Neural progenitor cell (in vitro differentiated cells): ENCODE results near the gene UBIAD1. TPM values are rescaled to one million over a fixed set of nuclear protein-coding genes. Genes with fewer than 3 reads are reported as not detected.
A peak's percentile ranks its signal among the peaks of the same experiment; 100 is the strongest.

ENCODE experiments used
- DNase-seq: peaks from one replicate; pipeline ENCODE4 v3.0.0-alpha.2; 2016; ENCODE audit warnings: low spot score
- H2AFZ ChIP-seq: fragments of 200-600 bp; sonication (generic); replicated peaks from 2 replicates; pipeline ENCODE4 v1.6.1; 2016; ENCODE audit warnings: antibody characterized with exemption
- H3F3A ChIP-seq: fragments of 200-600 bp; sonication (generic); 2 replicates; pipeline ENCODE4 v1.6.1; 2016; ENCODE audit warnings: antibody characterized with exemption, low read depth
- H3K27ac ChIP-seq: fragments of 200-600 bp; sonication (generic); 2 replicates; pipeline ENCODE4 v1.5.1; 2016; ENCODE audit warnings: mild to moderate bottlenecking
- H3K27me3 ChIP-seq: fragments of 200-600 bp; sonication (generic); 2 replicates; pipeline ENCODE4 v1.6.1; 2016; ENCODE audit warnings: mild to moderate bottlenecking, moderate library complexity
- H3K36me3 ChIP-seq: fragments of 200-600 bp; sonication (generic); 2 replicates; pipeline ENCODE4 v1.5.1; 2016
- H3K4me1 ChIP-seq: fragments of 200-600 bp; sonication (generic); 2 replicates; pipeline ENCODE4 v1.6.1; 2016; ENCODE audit warnings: mixed run types
- H3K4me2 ChIP-seq: fragments of 200-600 bp; sonication (generic); 2 replicates; pipeline ENCODE4 v1.6.1; 2016
- H3K4me3 ChIP-seq: fragments of 200-600 bp; sonication (generic); 2 replicates; pipeline ENCODE4 v1.5.1; 2016
- H3K79me2 ChIP-seq: fragments of 200-600 bp; sonication (generic); 2 replicates; pipeline ENCODE4 v1.6.1; 2016; ENCODE audit warnings: low read depth
- H3K9ac ChIP-seq: fragments of 200-600 bp; sonication (generic); 2 replicates; pipeline ENCODE4 v1.6.1; 2016
- H3K9me3 ChIP-seq: fragments of 200-600 bp; sonication (generic); 2 replicates; pipeline ENCODE4 v1.5.1; 2016; ENCODE audit warnings: low read depth
- H4K20me1 ChIP-seq: fragments of 200-600 bp; sonication (generic); 2 replicates; pipeline ENCODE4 v1.6.1; 2016; ENCODE audit warnings: low read depth
- H3K27ac Mint-ChIP-seq: 3 replicates; pipeline ENCODE4 v1.8.0; 2021; ENCODE audit warnings: mixed read lengths
- H3K27me3 Mint-ChIP-seq: 2 replicates; pipeline ENCODE4 v1.8.0; 2022; ENCODE audit warnings: low read depth, mild to moderate bottlenecking, inconsistent platforms, moderate library complexity, mixed read lengths; ENCODE audit not compliant: insufficient read depth
- H3K36me3 Mint-ChIP-seq: 3 replicates; pipeline ENCODE4 v1.8.0; 2021; ENCODE audit warnings: mixed read lengths
- H3K4me1 Mint-ChIP-seq: 3 replicates; pipeline ENCODE4 v1.8.0; 2021; ENCODE audit warnings: mixed read lengths
- H3K4me3 Mint-ChIP-seq: 3 replicates; pipeline ENCODE4 v1.8.0; 2021; ENCODE audit warnings: mild to moderate bottlenecking, moderate library complexity, mixed read lengths
- H3K9me3 Mint-ChIP-seq: 3 replicates; pipeline ENCODE4 v1.8.0; 2020; ENCODE audit warnings: mixed read lengths
- EZH2 ChIP-seq: fragments of 200-600 bp; sonication (generic); IDR thresholded peaks from 2 replicates; pipeline ENCODE4 v1.6.1; 2017; ENCODE audit warnings: antibody characterized with exemption, mild to moderate bottlenecking, moderate library complexity
- EZH2phosphoT487 ChIP-seq: fragments of 200-600 bp; sonication (generic); IDR thresholded peaks from 2 replicates; pipeline ENCODE4 v1.6.1; 2017; ENCODE audit warnings: antibody characterized with exemption
- total RNA-seq: library from RNA; depleted of rRNA; stranded (reverse); fragments of >200 nt; gene quantifications from 2 replicates; pipeline ENCODE4 v1.2.3, GENCODE V29; 2015; ENCODE audit warnings: low replicate concordance
- TF ChIP-seq, protein P1 (sequence below): fragments of 200-600 bp; sonication (generic); IDR thresholded peaks from 2 replicates; pipeline ENCODE4 v1.5.1; 2017; ENCODE audit warnings: antibody characterized with exemption, mild to moderate bottlenecking

The UBIAD1 gene
- total RNA-seq, 1 donor from 2014 or later, result 11.0 TPM

DNA sequence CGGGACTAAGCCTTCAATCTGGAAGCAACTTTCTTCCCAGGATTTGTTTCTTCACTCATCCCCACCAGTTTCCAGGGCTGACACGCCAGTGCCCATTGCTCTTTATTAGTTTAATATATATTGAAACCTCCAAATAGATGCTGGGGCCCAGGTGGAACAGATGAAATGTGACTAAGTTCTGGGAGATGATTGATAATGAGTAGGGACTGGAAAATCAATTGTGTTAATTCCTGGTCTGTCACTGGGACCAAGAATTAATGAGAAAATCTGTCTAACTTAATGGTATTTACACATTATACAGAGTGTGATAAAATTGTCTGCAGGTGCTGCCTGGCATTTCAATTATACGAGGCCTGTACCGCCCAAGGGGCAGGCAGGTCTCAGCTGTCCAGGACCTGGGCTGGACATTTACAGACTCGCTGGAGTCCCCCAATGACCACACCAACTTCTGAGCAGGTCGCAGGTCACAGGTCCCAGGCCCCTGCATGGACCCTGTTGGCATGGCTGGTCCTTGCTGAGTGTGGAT lies 35.8 kb downstream of the UBIAD1 start:
- Histone ChIP-seq H3K9me3 (no peaks in the 10 kb centered on the region), H3K4me1 (peaks cover 15% of the 10 kb centered on the region), H3K36me3 (no peaks in the 10 kb centered on the region), H3K4me3 (no peak overlapping the region), H2AFZ (no peak overlapping the region), H4K20me1 (no peaks in the 10 kb centered on the region), H3K9ac (no peak overlapping the region), H3K4me2 (no peak overlapping the region), H3F3A (peaks cover 10% of the 10 kb centered on the region), H3K27ac (no peak overlapping the region), H3K79me2 (no peaks in the 10 kb centered on the region), H3K27me3 (no peaks in the 10 kb centered on the region)
- no peaks in the 10 kb centered on the region for H3K9me3 Mint-ChIP-seq
- H3K4me3 Mint-ChIP-seq, result no peak overlapping the region
- peaks cover 8% of the 10 kb centered on the region for H3K27me3 Mint-ChIP-seq
- peaks cover 35% of the 10 kb centered on the region for H3K4me1 Mint-ChIP-seq
- H3K36me3 Mint-ChIP-seq, result peaks cover 4% of the 10 kb centered on the region
- TF ChIP-seq EZH2 (no peak), EZH2phosphoT487 (no peak)
- TF ChIP-seq, protein P1, sequence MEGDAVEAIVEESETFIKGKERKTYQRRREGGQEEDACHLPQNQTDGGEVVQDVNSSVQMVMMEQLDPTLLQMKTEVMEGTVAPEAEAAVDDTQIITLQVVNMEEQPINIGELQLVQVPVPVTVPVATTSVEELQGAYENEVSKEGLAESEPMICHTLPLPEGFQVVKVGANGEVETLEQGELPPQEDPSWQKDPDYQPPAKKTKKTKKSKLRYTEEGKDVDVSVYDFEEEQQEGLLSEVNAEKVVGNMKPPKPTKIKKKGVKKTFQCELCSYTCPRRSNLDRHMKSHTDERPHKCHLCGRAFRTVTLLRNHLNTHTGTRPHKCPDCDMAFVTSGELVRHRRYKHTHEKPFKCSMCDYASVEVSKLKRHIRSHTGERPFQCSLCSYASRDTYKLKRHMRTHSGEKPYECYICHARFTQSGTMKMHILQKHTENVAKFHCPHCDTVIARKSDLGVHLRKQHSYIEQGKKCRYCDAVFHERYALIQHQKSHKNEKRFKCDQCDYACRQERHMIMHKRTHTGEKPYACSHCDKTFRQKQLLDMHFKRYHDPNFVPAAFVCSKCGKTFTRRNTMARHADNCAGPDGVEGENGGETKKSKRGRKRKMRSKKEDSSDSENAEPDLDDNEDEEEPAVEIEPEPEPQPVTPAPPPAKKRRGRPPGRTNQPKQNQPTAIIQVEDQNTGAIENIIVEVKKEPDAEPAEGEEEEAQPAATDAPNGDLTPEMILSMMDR, result no peak
- DNase-seq, result no peak
- H3K27ac Mint-ChIP-seq, result no peak overlapping the region

DNA sequence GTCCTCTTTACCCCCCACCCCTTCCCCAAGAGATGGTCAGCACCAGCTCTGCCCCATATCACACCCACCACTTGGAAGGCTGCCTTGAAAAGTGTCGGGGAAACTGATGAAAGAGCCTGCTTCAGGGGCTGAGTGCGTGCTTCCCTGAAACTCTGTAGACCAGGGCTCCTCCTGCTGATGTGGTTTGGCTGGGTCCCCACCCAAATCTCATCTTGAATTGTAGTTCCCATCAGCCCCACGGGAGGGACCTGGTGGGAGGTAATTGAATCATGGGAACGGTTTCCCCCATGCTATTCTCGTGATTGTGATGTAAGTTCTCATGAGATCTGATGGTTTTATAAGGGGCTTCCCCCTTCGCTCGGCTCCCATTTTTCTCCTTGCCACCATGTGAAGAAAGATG lies 36.4 kb downstream of the UBIAD1 start:
- Mint-ChIP-seq H3K9me3 (no peaks in the 10 kb centered on the region), H3K4me3 (no peak overlapping the region), H3K27ac (no peak overlapping the region), H3K36me3 (peaks cover 4% of the 10 kb centered on the region), H3K27me3 (peaks cover 10% of the 10 kb centered on the region), H3K4me1 (peaks cover 35% of the 10 kb centered on the region)
- H3F3A ChIP-seq, result peaks cover 10% of the 10 kb centered on the region
- no peaks in the 10 kb centered on the region for H3K36me3 ChIP-seq
- TF ChIP-seq EZH2phosphoT487 (no peak), EZH2 (no peak)
- TF ChIP-seq, protein P1, result no peak
- peaks cover 15% of the 10 kb centered on the region for H3K4me1 ChIP-seq
- DNase-seq, result no peak
- no peak overlapping the region for H3K4me2 ChIP-seq
- no peaks in the 10 kb centered on the region for H4K20me1 ChIP-seq
- no peaks in the 10 kb centered on the region for H3K79me2 ChIP-seq
- no peak overlapping the region for H3K27ac ChIP-seq
- H3K9me3 ChIP-seq, result no peaks in the 10 kb centered on the region
- H2AFZ ChIP-seq, result no peak overlapping the region
- H3K9ac ChIP-seq, result no peak overlapping the region
- no peaks in the 10 kb centered on the region for H3K27me3 ChIP-seq
- no peak overlapping the region for H3K4me3 ChIP-seq

DNA sequence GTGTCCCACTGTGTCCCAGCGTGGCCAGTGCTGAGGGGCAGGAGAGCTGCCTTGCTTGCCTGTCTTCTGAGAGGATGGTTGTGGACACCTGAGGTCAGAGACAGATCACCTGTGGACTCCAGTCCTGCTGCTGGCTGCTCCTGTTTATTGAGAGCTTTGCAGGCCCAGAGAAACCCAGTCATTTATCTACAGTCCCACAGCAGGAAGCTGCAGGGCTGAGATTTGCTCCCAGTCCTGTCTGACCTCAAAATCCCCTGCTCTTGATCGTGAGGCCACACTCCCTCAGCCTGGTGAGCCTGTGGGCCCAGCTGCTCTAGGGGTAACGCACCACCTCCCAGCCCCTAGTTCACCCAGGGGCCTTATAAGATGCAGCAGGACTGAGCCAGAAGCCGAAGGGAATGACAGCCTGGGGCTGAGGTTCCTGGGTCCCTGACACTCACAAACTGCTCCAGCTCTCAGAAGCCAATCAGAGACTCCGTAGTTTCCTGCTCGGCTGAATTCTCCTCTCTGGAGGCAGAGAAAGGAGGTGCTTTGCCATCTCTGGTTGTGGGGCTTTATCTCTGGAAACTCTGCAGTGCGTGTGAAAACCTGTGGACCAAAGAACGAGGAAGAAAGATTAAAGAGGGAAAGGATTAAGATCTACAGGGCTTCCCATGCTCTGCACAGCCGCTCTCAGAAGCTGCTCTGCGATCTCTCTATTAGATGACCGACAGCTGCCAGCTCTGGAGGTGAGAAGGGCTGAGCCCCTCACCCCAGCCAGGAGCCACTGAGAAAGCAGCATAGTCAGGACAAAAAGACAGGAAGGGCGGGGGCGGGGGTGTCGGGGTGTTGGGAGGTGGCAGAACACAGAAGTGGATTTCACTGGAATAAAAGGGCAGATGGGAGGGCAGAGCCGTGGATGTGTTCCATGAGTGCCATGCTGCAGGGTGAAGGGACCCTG lies 39.1 kb downstream of the UBIAD1 start:
- DNase-seq, result no peak
- Histone ChIP-seq H3K4me3 (no peak overlapping the region), H3K79me2 (no peaks in the 10 kb centered on the region), H3K27ac (no peak overlapping the region), H3K4me2 (peak overlapping the region; percentile 61), H3K9ac (peak overlapping the region; percentile 32), H2AFZ (no peak overlapping the region), H3K9me3 (no peaks in the 10 kb centered on the region), H3K4me1 (peaks cover 15% of the 10 kb centered on the region), H3F3A (peaks cover 10% of the 10 kb centered on the region), H3K27me3 (no peaks in the 10 kb centered on the region), H3K36me3 (no peaks in the 10 kb centered on the region), H4K20me1 (no peaks in the 10 kb centered on the region)
- peaks cover 4% of the 10 kb centered on the region for H3K36me3 Mint-ChIP-seq
- H3K4me1 Mint-ChIP-seq, result peaks cover 29% of the 10 kb centered on the region
- H3K27ac Mint-ChIP-seq, result no peak overlapping the region
- TF ChIP-seq EZH2phosphoT487, result no peak
- no peak for TF ChIP-seq EZH2
- TF ChIP-seq, protein P1, result no peak
- no peaks in the 10 kb centered on the region for H3K9me3 Mint-ChIP-seq
- H3K27me3 Mint-ChIP-seq, result peaks cover 10% of the 10 kb centered on the region
- no peak overlapping the region for H3K4me3 Mint-ChIP-seq
